HG02943 (cell line): Measurements from ENCODE around the gene GIPC2.

ENCODE experiments used
- ATAC-seq: cut with Tn5 transposase; IDR thresholded peaks from one replicate; pipeline ENCODE4 v1.9.1; 2021; ENCODE audit warnings: mild to moderate bottlenecking, low read depth, moderate library complexity; ENCODE audit not compliant: unreplicated experiment

Gene GIPC2

DNA sequence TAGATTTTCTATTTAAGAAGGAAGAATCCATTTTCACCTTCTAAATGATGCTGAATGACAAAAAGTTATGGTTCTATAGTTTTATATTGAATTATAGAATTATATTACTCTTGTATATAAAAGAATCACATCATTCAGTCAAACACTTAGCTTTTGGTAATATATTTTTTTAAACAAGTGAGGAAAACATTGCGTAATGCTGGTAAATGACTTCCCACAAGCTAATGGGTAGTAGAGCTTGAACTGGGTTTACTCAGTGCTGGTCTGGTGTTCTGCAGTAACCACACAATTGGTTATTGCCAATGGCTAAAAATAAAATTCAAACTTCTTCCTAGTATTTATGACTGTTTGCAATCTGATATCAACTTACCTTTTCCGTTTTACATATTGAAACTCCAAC is 10.6 kb upstream of the GIPC2 start:
- ATAC-seq = no peak

DNA sequence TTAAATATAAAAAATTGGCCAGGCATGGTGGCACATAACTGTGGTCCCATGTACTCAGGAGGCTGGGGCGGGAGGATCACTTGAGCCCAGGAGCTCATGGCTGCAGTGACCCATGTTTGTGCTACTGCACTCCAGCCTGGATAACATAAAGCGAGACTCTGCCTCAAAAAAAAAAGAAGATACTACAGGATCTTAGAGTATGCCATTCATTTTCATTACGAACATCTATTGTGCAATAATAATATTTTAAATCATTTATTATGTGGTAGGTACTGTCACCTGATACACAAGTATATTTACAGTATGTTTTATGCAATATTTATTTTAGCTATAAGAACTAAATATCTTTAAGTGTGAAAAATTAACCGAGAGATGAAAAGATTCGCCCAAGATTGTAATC is 9.3 kb upstream of the GIPC2 start:
- no peak for ATAC-seq

DNA sequence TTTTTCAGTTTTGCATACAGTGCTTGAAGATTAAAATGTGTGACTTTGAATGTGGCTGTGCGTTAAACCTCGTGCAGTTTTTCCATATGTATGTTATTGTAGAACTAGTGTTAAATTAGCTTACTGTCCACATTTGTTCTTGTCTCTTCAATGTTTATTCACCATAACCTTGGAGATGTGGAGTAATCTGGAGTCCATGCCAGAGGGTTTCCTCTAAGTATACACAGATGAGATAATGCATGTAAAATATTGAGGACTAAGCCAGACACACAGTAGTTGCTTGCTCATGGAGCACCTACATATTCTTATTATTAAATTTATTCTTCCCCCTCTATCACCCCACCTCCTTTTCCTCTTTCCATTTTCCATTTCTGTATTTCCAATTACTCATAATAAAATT is 7.7 kb upstream of the GIPC2 start:
- ATAC-seq = no peak

DNA sequence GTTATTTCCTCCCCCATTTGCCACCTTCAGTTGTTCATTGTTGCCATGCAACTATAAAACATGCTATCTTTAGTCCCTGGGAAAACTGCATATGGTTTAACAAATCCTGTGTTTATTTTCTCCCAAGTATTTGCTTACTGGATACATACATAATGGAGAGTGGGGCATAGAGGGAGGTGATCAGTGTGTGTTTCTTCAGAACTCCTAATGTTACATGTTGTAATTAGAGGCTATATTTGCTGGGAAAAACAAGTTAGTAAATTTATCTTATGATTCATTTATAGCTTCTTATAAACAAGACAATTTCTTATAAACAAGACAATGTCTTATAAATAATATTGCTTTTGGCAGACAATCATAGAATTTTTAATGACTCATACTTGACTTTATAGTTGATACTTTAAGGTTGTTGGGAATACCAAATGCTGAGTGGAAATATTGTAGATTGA is 7.3 kb upstream of the GIPC2 start:
- no peak for ATAC-seq

DNA sequence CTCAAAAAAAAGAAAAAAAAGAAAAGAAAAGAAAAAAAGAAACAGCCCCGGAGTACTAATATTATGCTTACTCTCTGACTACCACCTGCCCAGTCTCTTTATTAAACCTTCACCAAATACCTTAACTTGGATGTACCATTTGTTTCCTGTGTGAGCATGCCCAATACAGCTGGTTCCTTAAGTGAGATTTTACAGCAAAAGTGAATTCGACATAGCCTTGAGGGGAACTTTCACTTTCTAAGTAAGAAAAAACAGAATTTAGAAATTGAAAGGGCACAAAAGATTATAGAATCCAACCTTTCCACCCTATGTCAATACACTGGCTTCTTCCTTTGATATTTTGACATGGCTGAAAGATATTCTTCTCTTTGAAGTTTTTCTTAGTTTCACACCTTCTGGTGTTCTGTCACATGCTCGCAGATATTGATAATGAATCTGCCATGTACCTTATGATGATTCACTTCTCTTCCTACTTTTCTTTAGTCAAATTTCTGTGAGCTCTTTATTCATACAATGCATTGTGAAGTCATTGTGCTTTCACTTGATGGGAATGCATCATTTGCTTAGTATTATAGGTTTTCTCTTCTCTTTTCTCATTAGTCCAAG is 5.2 kb upstream of the GIPC2 start:
- ATAC-seq = no peak

DNA sequence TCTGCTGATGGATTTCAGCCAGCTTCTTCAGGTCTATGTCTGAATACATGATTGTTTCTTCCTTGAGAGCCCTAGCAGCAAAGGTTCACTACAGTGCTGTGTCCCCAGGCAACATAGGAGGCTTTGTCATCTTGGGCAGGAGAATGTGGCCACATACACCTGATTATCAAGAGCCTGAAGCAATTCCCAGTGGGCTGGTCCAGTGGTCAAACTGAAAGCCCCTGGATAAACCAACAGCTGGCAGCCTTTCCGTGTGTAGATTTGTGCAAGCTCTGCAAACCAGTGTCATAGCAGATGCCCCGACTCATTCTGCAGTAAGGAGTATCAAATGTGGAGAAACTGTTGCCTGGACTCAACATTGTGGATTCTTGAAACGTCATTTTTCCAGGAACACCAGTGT is 2.3 kb upstream of the GIPC2 start:
- ATAC-seq = no peak

DNA sequence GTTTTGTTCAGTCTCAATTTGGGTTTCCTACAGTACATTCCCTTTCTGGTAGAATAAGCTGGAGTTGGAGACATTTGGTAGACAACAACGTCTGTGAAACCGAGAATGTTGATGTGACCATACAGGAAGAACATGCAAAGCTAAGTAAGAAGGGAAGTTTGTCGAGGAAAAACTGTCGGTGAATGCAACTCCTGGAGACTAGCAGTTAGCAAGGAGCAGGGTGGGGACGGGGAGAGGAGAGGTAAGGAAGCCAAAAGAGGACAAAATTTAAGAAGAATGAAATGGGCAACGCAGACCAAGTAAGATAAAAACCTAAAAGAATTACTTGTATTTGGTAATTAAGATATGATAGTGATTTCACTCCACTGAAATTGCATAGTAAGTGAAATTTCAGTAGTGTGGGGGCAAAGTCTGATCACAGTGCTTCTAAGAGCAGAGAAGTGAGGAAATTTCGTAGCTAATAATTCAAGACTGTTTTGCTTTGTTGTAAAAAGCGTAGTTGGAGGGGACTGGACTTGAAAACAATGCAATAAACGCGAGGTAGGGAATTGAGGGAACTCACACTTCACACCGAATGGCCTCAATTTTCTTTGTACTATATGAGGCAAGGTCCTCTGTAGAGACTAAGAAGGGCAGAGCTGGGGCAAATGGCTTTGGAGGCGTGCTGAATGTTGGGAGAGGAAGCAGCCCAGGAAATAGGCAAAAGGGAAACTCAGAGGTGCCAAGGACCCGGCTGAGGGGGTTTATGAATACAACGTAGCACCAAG is 787 bp upstream of the GIPC2 start:
- ATAC-seq = no peak

DNA sequence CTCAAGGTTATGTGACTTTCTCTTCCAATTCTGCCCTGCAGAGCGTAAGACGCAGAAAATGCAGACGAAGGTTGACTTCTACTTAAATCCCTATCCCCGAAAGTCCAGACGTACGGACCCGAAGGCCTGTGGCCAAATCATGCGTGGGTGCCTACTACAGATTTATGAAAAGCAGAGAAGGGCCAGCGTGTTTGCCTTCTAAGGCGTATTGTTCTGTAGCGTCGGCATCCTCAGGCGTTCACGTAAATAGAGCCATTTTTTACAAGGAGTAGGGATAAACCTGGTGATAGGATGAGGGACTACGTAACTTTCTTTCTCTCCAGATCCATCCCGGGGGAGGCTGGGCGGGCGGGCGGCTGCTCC is 222 bp upstream of the GIPC2 start:
- ATAC-seq = no peak

DNA sequence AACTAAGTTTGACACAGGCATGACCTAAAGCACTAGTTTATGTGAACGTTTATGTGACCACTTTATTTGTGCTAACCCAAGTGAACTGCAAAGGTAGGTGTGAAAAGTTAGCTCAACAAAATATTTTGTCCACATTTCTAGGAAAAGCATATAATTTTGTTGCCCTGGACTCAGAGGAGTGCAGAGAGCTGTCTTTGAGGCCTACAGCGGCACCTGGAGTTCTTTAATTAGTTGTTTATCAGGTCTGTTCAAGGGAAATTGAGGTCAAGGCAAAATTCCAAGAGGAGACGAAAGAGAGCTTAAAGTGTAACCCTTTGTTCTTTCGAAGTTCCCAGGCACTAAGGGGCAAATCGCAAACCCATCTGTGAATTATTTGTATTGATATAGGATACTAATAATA is 1.3 kb downstream of the GIPC2 start:
- no peak for ATAC-seq

DNA sequence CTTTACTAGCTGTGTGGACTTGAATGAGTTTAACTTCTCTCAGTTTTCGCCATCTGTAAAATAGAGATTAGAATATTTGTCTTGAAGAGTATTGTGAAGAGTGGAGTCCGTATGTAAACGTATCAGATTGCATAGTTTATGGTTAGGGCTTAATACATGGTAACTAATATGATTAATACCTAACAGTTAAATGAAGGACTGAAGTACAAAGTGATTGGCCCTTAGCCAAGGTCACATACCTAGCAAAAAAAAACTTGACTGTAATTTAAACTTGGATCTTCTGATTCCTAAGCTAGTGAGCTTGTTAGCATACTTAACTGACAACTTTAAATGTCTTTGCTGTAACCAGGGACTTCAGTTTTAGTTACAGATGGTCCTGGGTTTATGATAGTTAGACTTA is 1.9 kb downstream of the GIPC2 start:
- no peak for ATAC-seq

DNA sequence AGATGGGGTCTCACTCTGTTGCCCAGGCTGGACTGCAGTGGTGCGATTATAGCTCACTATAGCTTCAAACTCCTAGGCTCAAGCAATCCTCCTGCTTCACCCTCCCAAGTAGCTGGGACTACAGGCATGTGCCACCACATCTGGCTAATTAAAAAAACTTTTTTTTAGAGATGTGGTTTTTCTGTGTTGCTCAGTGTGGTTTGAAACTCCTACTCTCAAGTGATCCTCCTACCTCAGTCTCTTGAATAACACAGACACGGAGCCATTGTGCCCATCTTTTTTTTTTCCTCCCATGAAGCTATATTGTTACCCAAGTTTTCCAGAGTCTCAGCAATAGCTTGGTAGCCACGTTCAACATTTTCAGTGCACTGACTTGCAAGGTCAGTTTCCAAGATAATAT is 2.7 kb downstream of the GIPC2 start:
- no peak for ATAC-seq

DNA sequence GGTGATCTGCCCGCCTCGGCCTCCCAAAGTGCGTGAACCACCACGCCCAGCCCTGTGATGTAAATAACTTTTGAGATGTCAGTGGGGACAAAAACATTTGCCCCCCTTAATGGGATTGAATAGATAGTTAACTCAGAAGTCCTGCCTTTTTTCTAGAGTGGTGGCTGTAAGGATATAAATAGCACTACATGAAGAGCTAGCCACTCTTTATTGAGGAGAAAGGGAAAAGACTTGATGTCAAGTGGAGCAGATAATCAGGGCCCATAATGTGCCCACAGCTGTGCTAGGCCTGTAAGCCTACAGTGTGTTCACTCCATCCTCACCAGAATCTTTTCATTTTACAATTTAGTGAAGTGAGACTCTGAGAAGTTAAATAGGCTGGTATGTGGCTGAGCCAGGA is 3.6 kb downstream of the GIPC2 start:
- ATAC-seq = no peak

DNA sequence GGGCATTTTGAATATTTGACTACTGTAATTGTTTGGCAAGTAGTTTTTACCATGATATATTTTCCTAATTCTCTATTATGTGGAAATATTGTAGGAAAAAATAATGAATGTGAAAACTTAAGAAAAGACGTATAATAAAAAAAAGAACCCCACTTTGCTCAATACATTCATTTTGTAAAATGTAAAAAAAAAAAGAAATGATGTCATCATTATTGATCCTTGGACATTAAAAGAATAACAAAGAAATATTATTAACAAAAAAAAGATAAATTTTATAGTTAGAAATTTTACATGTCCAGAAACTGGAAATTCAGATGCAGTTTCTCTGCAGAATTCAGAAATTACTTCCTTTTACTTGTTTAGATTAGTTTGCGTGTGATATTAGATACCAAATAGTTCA is 5.2 kb downstream of the GIPC2 start:
- ATAC-seq = no peak

DNA sequence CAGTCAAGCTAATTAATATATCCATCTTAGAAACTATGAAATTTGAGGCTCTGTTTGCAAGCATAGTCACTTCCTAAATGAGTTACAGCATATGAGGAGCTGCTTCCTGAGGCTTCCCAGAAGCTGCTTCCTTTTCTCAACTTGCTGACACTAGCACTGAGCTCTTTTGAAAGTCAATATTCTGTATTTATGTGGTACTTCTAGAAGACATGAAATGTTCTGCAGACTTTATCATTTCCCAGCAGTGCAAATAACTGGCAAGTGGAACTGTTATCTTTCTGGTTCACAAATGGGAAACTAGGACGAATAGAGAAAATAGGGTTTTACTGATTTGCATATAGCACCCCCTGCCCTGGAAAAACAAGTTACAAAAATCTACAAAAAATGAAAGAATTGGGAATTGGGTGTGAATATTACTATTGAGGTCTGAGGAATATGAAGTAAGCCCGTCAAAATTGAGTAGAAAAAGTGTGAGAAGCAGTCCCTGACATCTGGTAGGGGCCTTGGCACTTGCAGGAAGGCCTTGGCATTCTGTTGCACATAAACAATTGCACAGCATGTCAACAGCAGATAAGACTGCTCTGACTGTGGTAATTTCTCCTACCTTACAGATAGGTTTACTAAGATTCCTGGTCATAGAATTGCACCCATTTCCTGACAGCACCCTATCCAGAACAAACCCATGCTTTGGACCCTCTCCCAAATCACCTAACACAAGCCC is 7.1 kb downstream of the GIPC2 start:
- no peak for ATAC-seq

DNA sequence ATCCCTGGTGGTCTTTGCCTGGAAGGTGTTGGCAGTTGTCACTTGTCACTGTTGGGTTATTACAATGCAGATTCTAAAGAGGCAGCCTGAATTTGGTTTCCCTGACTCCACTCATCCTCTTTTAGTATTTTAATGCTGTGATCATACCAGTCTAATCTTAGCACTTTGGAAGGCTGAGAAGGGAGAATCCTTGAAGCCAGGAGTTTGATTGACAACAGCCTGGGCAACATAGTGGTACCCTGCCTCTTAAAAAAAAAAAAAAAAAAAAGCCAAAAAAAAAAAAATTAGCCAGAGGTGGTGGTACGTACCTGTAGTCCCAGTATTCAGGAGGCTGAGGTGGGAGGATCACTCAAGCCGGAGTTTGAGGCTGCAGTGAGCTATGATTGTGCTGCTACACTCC is 7.7 kb downstream of the GIPC2 start:
- ATAC-seq = no peak

DNA sequence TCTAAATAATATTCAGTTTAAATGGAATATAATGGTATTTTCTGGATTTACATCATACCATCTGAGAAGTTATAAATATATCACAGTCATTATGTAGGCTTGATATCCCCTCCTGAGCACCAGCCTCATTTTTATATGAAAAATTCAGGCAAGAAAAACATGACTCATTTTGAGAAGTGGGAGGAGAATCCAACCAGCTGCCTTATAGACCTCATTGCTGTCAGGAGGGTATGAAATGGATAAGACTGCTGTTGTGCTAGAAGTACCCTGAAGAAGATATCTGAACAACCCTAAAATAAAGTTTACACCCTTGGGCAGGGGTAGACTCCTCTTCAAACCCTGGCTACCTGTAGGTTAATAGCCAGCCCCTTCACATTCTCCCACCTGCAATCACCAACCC is 8.8 kb downstream of the GIPC2 start:
- no peak for ATAC-seq

DNA sequence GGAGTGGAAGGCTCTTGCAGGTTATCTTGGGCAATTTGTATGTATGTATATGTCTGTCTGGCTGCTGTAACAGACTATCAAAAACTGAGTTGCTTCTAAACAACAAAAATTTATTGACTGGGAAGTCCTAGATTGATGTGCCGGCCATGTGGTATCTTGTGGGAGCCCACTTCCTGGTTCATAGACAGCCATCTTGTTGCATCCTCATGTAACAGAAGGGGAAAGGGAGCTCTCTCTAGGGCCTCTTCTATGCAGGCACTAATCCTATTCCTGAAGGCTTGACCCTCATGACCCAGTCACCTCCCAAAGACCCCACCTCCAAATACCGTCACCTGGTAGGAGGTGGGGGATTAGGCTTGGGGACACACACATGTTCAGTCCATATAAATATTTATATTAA is 9.2 kb downstream of the GIPC2 start:
- ATAC-seq = no peak

DNA sequence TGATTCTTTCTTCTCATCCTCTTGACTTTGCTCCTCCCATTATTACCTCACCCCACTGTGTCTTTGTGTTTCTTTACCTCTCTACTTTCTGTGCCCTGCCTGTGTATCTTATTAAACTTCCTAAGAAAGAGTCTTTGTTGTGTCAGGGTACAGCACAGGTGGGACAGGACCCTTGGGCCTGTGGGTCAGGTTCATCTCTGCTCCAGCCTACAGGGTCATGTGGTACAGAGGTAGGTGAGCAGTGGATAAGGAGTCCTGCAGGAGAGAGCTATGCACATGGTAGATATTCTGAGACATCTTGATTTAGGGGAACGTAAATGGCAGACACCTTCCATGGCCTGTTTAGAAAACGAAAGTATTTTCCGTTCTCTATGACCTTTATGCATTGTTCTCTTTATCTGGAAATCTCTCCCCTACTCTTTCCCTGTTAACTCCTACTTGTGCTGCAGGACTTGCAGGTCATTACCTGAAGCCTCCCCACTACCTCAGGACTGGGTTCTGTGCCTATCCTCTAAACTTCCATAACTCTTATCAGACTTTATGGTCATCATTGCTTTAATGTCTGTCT is 9.9 kb downstream of the GIPC2 start:
- ATAC-seq = no peak

DNA sequence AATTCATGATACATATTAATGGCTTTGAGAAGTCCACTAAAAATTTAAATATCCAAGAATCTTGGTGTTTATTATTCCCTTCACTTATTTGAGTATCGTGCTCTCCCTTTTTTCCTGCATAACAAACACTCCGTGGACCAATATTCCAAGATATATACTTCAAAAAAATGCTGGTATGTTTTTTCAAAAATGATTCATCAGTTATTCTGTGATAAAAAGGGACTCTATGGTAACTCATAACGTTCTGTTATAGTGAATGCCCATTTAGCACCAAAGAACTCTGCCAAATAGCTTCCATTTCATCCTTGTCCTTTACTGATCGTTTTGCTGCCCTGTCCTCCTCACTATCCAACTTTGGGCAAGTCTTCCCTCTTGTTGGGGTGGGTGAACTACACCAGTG is 12.9 kb downstream of the GIPC2 start:
- no peak for ATAC-seq

DNA sequence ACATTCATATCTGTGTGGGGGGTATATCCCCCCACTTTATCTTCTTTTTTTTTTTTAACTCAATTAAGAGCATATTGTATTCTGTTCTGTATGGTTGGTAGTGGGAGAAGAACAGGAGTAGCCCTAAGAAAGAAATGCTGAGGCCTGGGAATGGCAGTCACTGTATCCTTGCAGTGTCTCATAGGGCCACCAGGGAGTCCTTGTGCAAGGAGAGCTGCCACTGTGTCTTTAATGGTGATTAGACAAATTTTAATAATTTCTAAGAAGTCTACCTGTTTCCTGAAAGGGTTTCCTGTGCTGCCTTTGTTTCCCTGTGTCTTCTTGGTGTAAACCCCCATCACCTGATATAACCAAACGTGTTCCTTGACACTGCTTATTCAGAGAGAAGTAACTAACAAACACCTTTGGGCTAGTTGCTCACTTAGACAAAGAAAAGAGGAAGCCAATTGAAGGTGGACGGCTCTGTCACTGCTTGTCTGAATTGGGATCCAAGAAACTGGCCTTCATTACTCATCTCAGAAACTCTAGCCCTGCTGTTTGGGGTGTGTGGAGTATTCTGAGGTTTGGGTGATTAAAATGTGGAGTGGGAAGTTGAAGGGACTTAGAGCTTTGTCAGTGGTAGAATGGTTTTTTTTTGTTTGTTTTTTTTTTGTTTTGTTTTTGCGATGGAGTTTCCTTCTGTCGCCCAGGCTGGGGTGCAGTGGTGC is 15.2 kb downstream of the GIPC2 start:
- no peak for ATAC-seq
